Ectodermal cell (in vitro differentiated cells): ENCODE data around the gene GPC5.

Experiments used
- H3K27ac ChIP-seq: 2 replicates; pipeline ENCODE4 v1.7.0; 2013; ENCODE audit warnings: mild to moderate bottlenecking, low read depth, low read length; ENCODE audit not compliant: insufficient read depth, poor library complexity, severe bottlenecking
- H3K27me3 ChIP-seq: 2 replicates; pipeline ENCODE4 v1.7.0; 2013; ENCODE audit warnings: mild to moderate bottlenecking, low read length; ENCODE audit not compliant: insufficient read depth, control insufficient read depth, poor library complexity, severe bottlenecking
- H3K36me3 ChIP-seq: one replicate; pipeline ENCODE4 v1.7.0; 2013; ENCODE audit warnings: low read length; ENCODE audit not compliant: control insufficient read depth, insufficient read depth
- H3K4me1 ChIP-seq: one replicate; pipeline ENCODE4 v1.7.0; 2013; ENCODE audit warnings: low read length; ENCODE audit not compliant: control insufficient read depth, insufficient read depth
- H3K4me3 ChIP-seq: 2 replicates; pipeline ENCODE4 v1.7.0; 2013; ENCODE audit warnings: low read depth, low read length, control low read depth; ENCODE audit not compliant: insufficient read depth
- H3K9me3 ChIP-seq: 2 replicates; pipeline ENCODE4 v1.7.0; 2013; ENCODE audit warnings: mild to moderate bottlenecking, low read length, moderate library complexity; ENCODE audit not compliant: control insufficient read depth
- WGBS, 2 experiments: methylation state at CpG; one replicate each; pipeline ENCODE4 v1.1.7; 2013; ENCODE audit warnings: missing lambda C conversion rate in 2 of 2; 5-methylcytosine and 5-hydroxymethylcytosine counted together

Gene GPC5

GRCh38 chr13:91719033-91719432 lies 320.6 kb downstream of the GPC5 start:
- Histone ChIP-seq H3K4me3 (no peak overlapping the region), H3K9me3 (no peaks in the 10 kb centered on the region), H3K4me1 (no peaks in the 10 kb centered on the region), H3K27me3 (no peaks in the 10 kb centered on the region), H3K36me3 (no peaks in the 10 kb centered on the region), H3K27ac (no peak overlapping the region)
- WGBS, 2 experiments = 71 to 76% methylated on average over 3 of the region's 3 CpGs

GRCh38 chr13:91721413-91721812 lies 323.0 kb downstream of the GPC5 start:
- Histone ChIP-seq H3K36me3 (no peaks in the 10 kb centered on the region), H3K27me3 (no peaks in the 10 kb centered on the region), H3K4me3 (no peak overlapping the region), H3K27ac (no peak overlapping the region), H3K4me1 (no peaks in the 10 kb centered on the region), H3K9me3 (no peaks in the 10 kb centered on the region)
- WGBS, 2 experiments = 94 to 99% methylated on average over 3 of the region's 3 CpGs

GRCh38 chr13:91722267-91722884 lies 324.0 kb downstream of the GPC5 start:
- Histone ChIP-seq H3K27ac (no peak overlapping the region), H3K4me1 (no peaks in the 10 kb centered on the region), H3K9me3 (no peaks in the 10 kb centered on the region), H3K27me3 (no peaks in the 10 kb centered on the region), H3K4me3 (no peak overlapping the region), H3K36me3 (no peaks in the 10 kb centered on the region)
- 36 to 50% methylated on average over 2 to 3 of the region's 4 CpGs for WGBS, 2 experiments

- H3K36me3 ChIP-seq = no peaks in the 10 kb centered on the region
- H3K4me1 ChIP-seq = no peaks in the 10 kb centered on the region
- no peaks in the 10 kb centered on the region for H3K9me3 ChIP-seq
- no peak overlapping the region for H3K4me3 ChIP-seq
- WGBS, 2 experiments = 87 to 90% methylated on average over 3 of the region's 3 CpGs
- no peak overlapping the region for H3K27ac ChIP-seq
- H3K27me3 ChIP-seq = no peaks in the 10 kb centered on the region
Observed at GRCh38 chr13:91724591-91724990, 326.2 kb downstream of the GPC5 start.

GRCh38 chr13:91725646-91726045 lies 327.2 kb downstream of the GPC5 start:
- Histone ChIP-seq H3K9me3 (no peaks in the 10 kb centered on the region), H3K27ac (no peak overlapping the region), H3K4me1 (no peaks in the 10 kb centered on the region), H3K36me3 (no peaks in the 10 kb centered on the region), H3K27me3 (no peaks in the 10 kb centered on the region), H3K4me3 (no peak overlapping the region)
- 90 to 92% methylated on average over 3 to 4 of the region's 4 CpGs for WGBS, 2 experiments

- no peaks in the 10 kb centered on the region for H3K4me1 ChIP-seq
- H3K27me3 ChIP-seq = no peaks in the 10 kb centered on the region
- H3K4me3 ChIP-seq = no peak overlapping the region
- WGBS, 2 experiments = 90 to 91% methylated on average over 6 of the region's 6 CpGs
- H3K9me3 ChIP-seq = no peaks in the 10 kb centered on the region
- H3K27ac ChIP-seq = no peak overlapping the region
- H3K36me3 ChIP-seq = no peaks in the 10 kb centered on the region
Observed at GRCh38 chr13:91726671-91727070, 328.2 kb downstream of the GPC5 start.

- no peak overlapping the region for H3K4me3 ChIP-seq
- WGBS, 2 experiments = 87 to 95% methylated on average over 1 of the region's 1 CpG
- no peaks in the 10 kb centered on the region for H3K27me3 ChIP-seq
- no peaks in the 10 kb centered on the region for H3K9me3 ChIP-seq
- no peaks in the 10 kb centered on the region for H3K36me3 ChIP-seq
- H3K4me1 ChIP-seq = no peaks in the 10 kb centered on the region
- H3K27ac ChIP-seq = no peak overlapping the region
Observed at GRCh38 chr13:91729859-91730258, 331.4 kb downstream of the GPC5 start.

GRCh38 chr13:91739751-91740150 lies 341.3 kb downstream of the GPC5 start:
- H3K27me3 ChIP-seq = no peaks in the 10 kb centered on the region
- no peaks in the 10 kb centered on the region for H3K36me3 ChIP-seq
- no peak overlapping the region for H3K27ac ChIP-seq
- no peak overlapping the region for H3K4me3 ChIP-seq
- H3K4me1 ChIP-seq = no peaks in the 10 kb centered on the region
- 91 to 100% methylated on average over 2 of the region's 2 CpGs for WGBS, 2 experiments
- no peaks in the 10 kb centered on the region for H3K9me3 ChIP-seq

- no peaks in the 10 kb centered on the region for H3K9me3 ChIP-seq
- 84 to 93% methylated on average over 2 of the region's 2 CpGs for WGBS, 2 experiments
- H3K27me3 ChIP-seq = no peaks in the 10 kb centered on the region
- no peak overlapping the region for H3K27ac ChIP-seq
- H3K4me1 ChIP-seq = no peaks in the 10 kb centered on the region
- H3K36me3 ChIP-seq = no peaks in the 10 kb centered on the region
- no peak overlapping the region for H3K4me3 ChIP-seq
Observed at GRCh38 chr13:91740756-91741155, 342.3 kb downstream of the GPC5 start.

GRCh38 chr13:91741925-91742324 lies 343.5 kb downstream of the GPC5 start:
- H3K27me3 ChIP-seq = no peaks in the 10 kb centered on the region
- WGBS, 2 experiments = 80 to 81% methylated on average over 1 to 2 of the region's 2 CpGs
- no peaks in the 10 kb centered on the region for H3K9me3 ChIP-seq
- no peak overlapping the region for H3K4me3 ChIP-seq
- H3K27ac ChIP-seq = no peak overlapping the region
- no peaks in the 10 kb centered on the region for H3K36me3 ChIP-seq
- no peaks in the 10 kb centered on the region for H3K4me1 ChIP-seq

GRCh38 chr13:91744284-91744683 lies 345.9 kb downstream of the GPC5 start:
- Histone ChIP-seq H3K4me3 (no peak overlapping the region), H3K36me3 (no peaks in the 10 kb centered on the region), H3K4me1 (no peaks in the 10 kb centered on the region), H3K9me3 (no peaks in the 10 kb centered on the region), H3K27me3 (no peaks in the 10 kb centered on the region), H3K27ac (no peak overlapping the region)
